ENCODE data around the gene VGF.
"Not testable (repeated sequence)": the region's sequence is repeated elsewhere in the genome, so short reads cannot be mapped to it uniquely, and the experiment has no call there.

Gene VGF

GRCh38 chr7:101120315-101120714 lies 45.1 kb downstream of the VGF start:
- DNase-seq (ENCODE audit: extremely low read depth in 1 of 2, low read depth in 1 of 2): no peak

DNA sequence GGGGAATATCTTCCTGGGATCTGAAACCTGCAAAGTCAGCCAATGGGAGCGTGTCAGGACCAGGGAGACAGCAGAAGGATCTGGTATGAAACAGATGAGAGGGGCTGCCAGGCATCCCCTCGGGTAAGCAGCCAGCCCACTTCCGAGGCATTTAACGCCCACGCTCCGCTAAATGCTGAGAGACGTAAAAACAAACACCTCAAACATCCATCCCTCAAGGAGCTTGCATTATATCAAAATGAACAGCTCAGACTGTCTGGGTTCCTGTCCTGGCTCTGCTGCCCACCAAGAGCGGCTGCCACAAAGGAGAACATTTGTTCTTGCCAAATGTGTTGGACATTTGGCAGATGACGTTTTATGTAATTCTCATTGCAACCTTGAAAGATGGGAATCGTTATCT lies 45.5 kb downstream of the VGF start:
- no peak for DNase-seq (ENCODE audit: extremely low read depth in 1 of 2, low read depth in 1 of 2)

- DNase-seq (ENCODE audit: extremely low read depth in 1 of 2, low read depth in 1 of 2): no peak
Observed at GRCh38 chr7:101118856-101119255, 46.5 kb downstream of the VGF start.

DNA sequence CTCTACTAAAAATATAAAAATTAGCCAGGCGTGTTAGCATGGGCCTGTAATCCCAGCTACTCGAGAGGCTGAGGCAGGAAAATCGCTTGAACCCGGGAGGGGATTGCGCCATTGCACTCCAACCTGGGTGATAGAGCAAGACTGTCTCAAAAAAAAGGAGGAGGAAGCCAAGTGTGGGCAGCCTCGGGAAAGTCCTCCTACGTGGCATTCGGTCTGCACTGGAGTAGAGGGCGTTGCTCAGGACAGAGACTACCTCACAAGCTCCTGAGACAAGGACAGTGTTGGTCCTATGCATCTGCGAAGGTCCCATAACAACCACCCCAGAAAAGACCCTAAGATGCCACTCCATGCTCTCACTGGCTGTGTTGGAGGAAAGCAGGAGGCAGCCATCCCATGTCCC lies 48.5 kb downstream of the VGF start:
- no peak for DNase-seq (ENCODE audit: extremely low read depth in 1 of 2, low read depth in 1 of 2)

DNA sequence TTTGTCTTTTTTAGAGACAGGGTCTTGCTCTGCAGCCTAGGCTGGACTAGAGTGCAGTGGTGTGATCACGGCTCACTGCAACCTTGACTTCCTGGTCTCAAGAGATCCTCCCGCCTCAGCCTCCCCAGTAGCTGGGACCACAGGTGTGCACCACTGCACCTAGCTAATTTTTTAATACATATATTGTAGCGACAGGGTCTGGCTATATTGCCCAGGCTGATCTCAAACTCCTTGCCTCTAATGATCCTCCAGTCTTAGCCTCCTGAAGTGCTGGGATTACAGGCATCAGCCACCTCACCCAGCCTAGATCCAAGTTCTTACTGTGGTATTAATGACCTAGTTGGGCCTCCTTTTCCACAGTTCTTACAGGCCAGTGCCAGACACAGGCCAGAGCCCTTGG lies 50.2 kb downstream of the VGF start:
- no peak for DNase-seq (ENCODE audit: extremely low read depth in 1 of 2, low read depth in 1 of 2)

GRCh38 chr7:101114492-101114891 lies 50.9 kb downstream of the VGF start:
- no peak for DNase-seq (ENCODE audit: extremely low read depth in 1 of 2, low read depth in 1 of 2)

- DNase-seq (ENCODE audit: extremely low read depth in 1 of 2, low read depth in 1 of 2): no peak
Observed at GRCh38 chr7:101113836-101114235, 51.5 kb downstream of the VGF start.

DNA sequence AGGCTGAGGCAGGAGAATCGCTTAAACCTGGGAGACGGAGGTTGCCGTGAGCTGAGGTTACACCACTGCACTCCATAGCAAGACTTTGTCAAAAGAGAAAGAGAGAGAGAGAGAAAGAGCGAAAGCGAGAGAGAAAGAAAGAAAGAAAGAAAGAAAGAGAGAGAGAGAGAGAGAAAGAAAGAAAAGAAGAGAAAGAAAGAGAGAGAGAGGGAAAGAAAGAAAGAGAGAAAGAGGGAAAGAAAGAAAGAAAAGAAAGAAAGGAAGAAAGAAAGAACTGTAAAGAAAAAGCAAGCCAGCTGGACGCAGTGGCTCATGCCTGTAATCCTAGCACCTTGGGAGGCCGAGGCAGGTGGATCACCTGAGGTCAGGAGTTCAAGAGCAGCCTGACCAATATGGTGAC lies 52.2 kb downstream of the VGF start:
- DNase-seq (ENCODE audit: extremely low read depth in 1 of 2, low read depth in 1 of 2): not testable (repeated sequence)
